Gastrocnemius medialis (tissue), 4 donors: ENCODE data around the gene KRT7.

Experiments
- POLR2A ChIP-seq, 2 donors: fragments of 450-650 bp; IDR thresholded peaks; one replicate each; pipeline ENCODE4 v1.6.1; 2017; ENCODE audit warnings: antibody characterized with exemption in 2 of 2, mild to moderate bottlenecking in 2 of 2, moderate library complexity in 2 of 2
- TF ChIP-seq, protein P1 (sequence below), 5 experiments: fragments of 450-650 bp in 3 of 5; fragments of 200-600 bp in 2 of 5; sonication (generic) in 2 of 5; IDR thresholded peaks in 4 of 5; conservative IDR thresholded peaks in 1 of 5; 1 replicate in 4 of 5; 2 replicates in 1 of 5; pipeline ENCODE4 v1.5.1; 2016 to 2019; ENCODE audit warnings: antibody characterized with exemption in 5 of 5, mild to moderate bottlenecking in 3 of 5, moderate library complexity in 3 of 5

DNA sequence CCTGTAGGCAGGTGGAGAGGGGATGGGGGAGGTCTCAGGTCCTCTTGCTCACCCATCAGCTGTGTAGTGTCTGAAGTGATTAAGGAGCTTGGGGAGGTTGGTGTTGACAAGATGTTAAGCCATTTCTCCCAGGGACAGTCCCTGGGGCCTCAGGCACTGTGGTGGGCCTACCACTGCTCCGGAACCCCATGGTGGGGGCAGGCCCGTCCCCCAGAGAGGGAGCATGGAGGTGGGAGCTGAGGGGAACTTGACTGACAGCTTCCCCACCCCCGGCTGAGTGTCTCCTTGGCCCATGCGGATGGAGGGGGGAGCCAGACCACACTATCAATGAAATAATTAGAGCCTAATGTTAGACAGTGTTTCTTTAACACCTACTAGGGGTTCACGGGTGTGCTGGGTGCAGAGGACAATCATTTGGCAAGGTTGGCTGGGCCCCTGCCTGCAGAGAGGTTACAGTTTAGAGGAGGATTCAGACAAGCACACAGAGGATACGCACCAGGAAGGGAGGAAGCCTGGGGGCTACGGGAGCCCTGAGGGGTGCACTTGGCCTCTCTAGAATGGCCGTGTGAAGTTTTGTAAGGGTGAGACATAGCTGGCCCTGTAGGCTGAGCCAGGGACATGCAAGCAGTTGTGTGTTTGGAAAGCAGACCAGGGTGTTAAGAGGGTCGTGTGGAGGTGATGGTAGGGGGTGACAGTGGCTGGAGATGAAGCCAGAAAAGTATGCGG lies 22.0 kb upstream of the KRT7 start:
- TF ChIP-seq, protein P1, sequence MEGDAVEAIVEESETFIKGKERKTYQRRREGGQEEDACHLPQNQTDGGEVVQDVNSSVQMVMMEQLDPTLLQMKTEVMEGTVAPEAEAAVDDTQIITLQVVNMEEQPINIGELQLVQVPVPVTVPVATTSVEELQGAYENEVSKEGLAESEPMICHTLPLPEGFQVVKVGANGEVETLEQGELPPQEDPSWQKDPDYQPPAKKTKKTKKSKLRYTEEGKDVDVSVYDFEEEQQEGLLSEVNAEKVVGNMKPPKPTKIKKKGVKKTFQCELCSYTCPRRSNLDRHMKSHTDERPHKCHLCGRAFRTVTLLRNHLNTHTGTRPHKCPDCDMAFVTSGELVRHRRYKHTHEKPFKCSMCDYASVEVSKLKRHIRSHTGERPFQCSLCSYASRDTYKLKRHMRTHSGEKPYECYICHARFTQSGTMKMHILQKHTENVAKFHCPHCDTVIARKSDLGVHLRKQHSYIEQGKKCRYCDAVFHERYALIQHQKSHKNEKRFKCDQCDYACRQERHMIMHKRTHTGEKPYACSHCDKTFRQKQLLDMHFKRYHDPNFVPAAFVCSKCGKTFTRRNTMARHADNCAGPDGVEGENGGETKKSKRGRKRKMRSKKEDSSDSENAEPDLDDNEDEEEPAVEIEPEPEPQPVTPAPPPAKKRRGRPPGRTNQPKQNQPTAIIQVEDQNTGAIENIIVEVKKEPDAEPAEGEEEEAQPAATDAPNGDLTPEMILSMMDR (IDR thresholded peaks at IDR 0.05 in 4 of 5, conservative IDR thresholded peaks at IDR 0.05 in 1 of 5) = no peak
- TF ChIP-seq POLR2A (IDR thresholded peaks at IDR 0.05) = no peak
